Lung (tissue), 12 donors: Measurements from ENCODE around the gene NNMT. TPM values are rescaled to one million over a fixed set of nuclear protein-coding genes. Genes with fewer than 3 reads are reported as not detected.

ENCODE experiments used
- ATAC-seq: fragments of 200-7000 bp; cut with Tn5 transposase; one replicate; pipeline ENCODE4 v1.9.1; 2020; ENCODE audit warnings: moderate number of reproducible peaks; ENCODE audit not compliant: insufficient read depth, low FRiP score
- DNase-seq, 3 donors: peaks; one replicate each; pipeline ENCODE4 v3.0.0-alpha.2; 2013 to 2017
- H3K27ac ChIP-seq, 2 donors: one replicate each; pipeline ENCODE4 v1.5.1; 2013; ENCODE audit warnings: mild to moderate bottlenecking in 2 of 2, moderate library complexity in 2 of 2, control low read depth in 1 of 2, inconsistent platforms in 1 of 2, low read depth in 1 of 2, low read length in 1 of 2
- H3K27me3 ChIP-seq, 3 donors: one replicate each; pipeline ENCODE4 v1.5.1; 2013; ENCODE audit warnings: low read length in 2 of 3; ENCODE audit not compliant: control insufficient read depth in 3 of 3, insufficient read depth in 3 of 3
- H3K36me3 ChIP-seq, 4 donors: one replicate each; pipeline ENCODE4 v1.5.1; 2013; ENCODE audit warnings: low read length in 4 of 4, mild to moderate bottlenecking in 1 of 4, moderate library complexity in 1 of 4; ENCODE audit not compliant: control insufficient read depth in 4 of 4, insufficient read depth in 4 of 4
- H3K4me1 ChIP-seq, 5 donors: one replicate each; pipeline ENCODE4 v1.5.1; 2013; ENCODE audit warnings: low read length in 5 of 5, mild to moderate bottlenecking in 2 of 5, moderate library complexity in 1 of 5; ENCODE audit not compliant: control insufficient read depth in 5 of 5, insufficient read depth in 5 of 5
- H3K4me3 ChIP-seq: one replicate; pipeline ENCODE4 v1.5.1; 2013; ENCODE audit warnings: mild to moderate bottlenecking, control low read depth, moderate library complexity
- H3K9ac ChIP-seq, 2 donors: one replicate each; pipeline ENCODE4 v1.5.1; 2013; ENCODE audit warnings: low read length in 2 of 2, control low read depth in 1 of 2; ENCODE audit not compliant: insufficient read depth in 1 of 2
- H3K9me3 ChIP-seq, 4 donors: one replicate each; pipeline ENCODE4 v1.5.1; 2013; ENCODE audit warnings: low read length in 3 of 4, mild to moderate bottlenecking in 1 of 4, moderate library complexity in 1 of 4; ENCODE audit not compliant: control insufficient read depth in 4 of 4, insufficient read depth in 3 of 4
- WGBS, 2 donors: extraction: QIAGEN DNeasy Blood & Tissue Kit; methylation state at CpG; one replicate each; pipeline ENCODE4 v1.1.7; 2013; 5-methylcytosine and 5-hydroxymethylcytosine counted together
- polyA plus RNA-seq, 2 donors: library from polyadenylated mRNA; stranded (reverse); fragments of 200-250 nt; gene quantifications; one replicate each; pipeline ENCODE4 v1.2.1, GENCODE V29; 2013
- total RNA-seq, 2 donors: library from RNA; depleted of rRNA in 1 of 2; stranded (reverse); fragments of >200 nt in 1 of 2; gene quantifications; one replicate each; pipeline ENCODE4 v1.2.1, GENCODE V29; 2014 to 2021
- TF ChIP-seq, protein P1 (sequence below): IDR thresholded peaks from 2 replicates; pipeline ENCODE4 v1.5.1; 2012; ENCODE audit warnings: mild to moderate bottlenecking; ENCODE audit errors: control extremely low read depth, extremely low read depth
- donor health status: control.
- donor health status: control.
- donor health status: Bipolar disorder and iron deficiency.
- donor health status: healthy.
- donor health status: DM: yes; HTN: yes; CAD: no.

NNMT gene
- total and polyA plus RNA-seq, 4 donors = 15.4 to 523 (median 345) TPM

GRCh38 chr11:114274637-114275036 is 21.6 kb upstream of the NNMT start:
- H3K4me1 ChIP-seq = no peaks in the 10 kb centered on the region
- no peak overlapping the region for H3K4me3 ChIP-seq
- no peak overlapping the region for H3K27ac ChIP-seq
- TF ChIP-seq, protein P1, sequence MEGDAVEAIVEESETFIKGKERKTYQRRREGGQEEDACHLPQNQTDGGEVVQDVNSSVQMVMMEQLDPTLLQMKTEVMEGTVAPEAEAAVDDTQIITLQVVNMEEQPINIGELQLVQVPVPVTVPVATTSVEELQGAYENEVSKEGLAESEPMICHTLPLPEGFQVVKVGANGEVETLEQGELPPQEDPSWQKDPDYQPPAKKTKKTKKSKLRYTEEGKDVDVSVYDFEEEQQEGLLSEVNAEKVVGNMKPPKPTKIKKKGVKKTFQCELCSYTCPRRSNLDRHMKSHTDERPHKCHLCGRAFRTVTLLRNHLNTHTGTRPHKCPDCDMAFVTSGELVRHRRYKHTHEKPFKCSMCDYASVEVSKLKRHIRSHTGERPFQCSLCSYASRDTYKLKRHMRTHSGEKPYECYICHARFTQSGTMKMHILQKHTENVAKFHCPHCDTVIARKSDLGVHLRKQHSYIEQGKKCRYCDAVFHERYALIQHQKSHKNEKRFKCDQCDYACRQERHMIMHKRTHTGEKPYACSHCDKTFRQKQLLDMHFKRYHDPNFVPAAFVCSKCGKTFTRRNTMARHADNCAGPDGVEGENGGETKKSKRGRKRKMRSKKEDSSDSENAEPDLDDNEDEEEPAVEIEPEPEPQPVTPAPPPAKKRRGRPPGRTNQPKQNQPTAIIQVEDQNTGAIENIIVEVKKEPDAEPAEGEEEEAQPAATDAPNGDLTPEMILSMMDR = no peak
- WGBS, 2 donors = 78 to 80% methylated on average over 3 of the region's 3 CpGs
- peaks cover 0 to 4% (median under 1%) of the 10 kb centered on the region in 4 donors for H3K36me3 ChIP-seq
- DNase-seq (no peak), ATAC-seq (no peak)
- peaks cover 0 to 2% (median 0%) of the 10 kb centered on the region in 4 donors for H3K9me3 ChIP-seq
- H3K27me3 ChIP-seq = peaks cover 0 to 10% (median 6%) of the 10 kb centered on the region in 3 donors
- H3K9ac ChIP-seq = no peak overlapping the region

DNA sequence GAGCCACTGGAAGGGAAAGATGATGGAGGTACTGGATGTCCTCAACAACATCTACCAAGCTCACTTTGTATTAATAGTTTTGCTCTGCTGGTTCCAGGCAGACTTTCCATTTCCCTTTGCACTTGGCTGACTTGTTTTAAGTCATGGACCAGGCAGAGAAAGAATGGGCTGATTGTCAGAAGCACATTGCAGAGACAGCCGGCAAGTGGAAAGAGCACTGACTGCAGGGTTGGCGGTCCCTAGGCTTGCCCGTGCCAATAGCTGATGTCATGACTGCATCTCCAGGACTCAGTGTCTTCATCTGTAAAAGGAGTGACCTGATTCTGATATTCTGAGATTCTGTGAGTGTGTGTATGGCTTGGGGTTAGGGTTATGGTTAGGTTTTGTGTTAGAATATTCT is 20.9 kb upstream of the NNMT start:
- no peak for ATAC-seq
- H3K9me3 ChIP-seq = peaks cover 0 to under 1% (median 0%) of the 10 kb centered on the region in 4 donors
- peaks cover 0 to 8% (median 6%) of the 10 kb centered on the region in 3 donors for H3K27me3 ChIP-seq
- 73 to 87% methylated on average over 3 of the region's 3 CpGs for WGBS, 2 donors
- no peak overlapping the region for H3K4me3 ChIP-seq
- DNase-seq = no peak
- peaks cover 0 to 4% (median under 1%) of the 10 kb centered on the region in 4 donors for H3K36me3 ChIP-seq
- TF ChIP-seq, protein P1 = no peak
- H3K4me1 ChIP-seq = peaks cover 0 to 2% (median 0%) of the 10 kb centered on the region in 5 donors
- no peak overlapping the region for H3K9ac ChIP-seq
- no peak overlapping the region for H3K27ac ChIP-seq

DNA sequence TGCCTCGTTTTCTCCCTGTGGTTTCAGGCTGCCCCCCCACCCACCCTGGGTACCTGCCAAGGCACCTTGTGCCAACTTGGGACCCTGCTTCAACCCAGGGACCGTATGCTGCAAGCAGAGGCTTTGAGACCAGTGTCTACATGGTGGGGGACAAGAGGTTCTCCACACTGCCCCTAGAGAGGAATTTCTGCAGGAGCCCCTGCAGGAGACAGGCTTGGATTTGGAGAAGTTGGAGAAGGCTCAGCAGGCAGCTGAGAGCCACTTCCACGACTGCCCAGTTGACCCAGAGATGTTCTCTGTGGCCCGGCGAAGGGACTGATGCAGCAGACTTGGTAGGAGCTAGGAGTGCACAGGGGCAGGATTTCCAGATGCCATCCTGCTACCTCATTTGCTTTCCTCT is 20.1 kb upstream of the NNMT start:
- H3K4me3 ChIP-seq = no peak overlapping the region
- H3K27ac ChIP-seq = no peak overlapping the region
- 63 to 68% methylated on average over 5 of the region's 5 CpGs for WGBS, 2 donors
- H3K4me1 ChIP-seq = peaks cover 0 to 6% (median 0%) of the 10 kb centered on the region in 5 donors
- TF ChIP-seq, protein P1 = no peak
- H3K27me3 ChIP-seq = peaks cover 0 to 7% (median 5%) of the 10 kb centered on the region in 3 donors
- no peak overlapping the region for H3K9ac ChIP-seq
- H3K9me3 ChIP-seq = no peaks in the 10 kb centered on the region
- ATAC-seq (no peak), DNase-seq (no peak)
- peaks cover 0 to 4% (median 0%) of the 10 kb centered on the region in 4 donors for H3K36me3 ChIP-seq
